Measurements from ENCODE around the gene MAP3K4.
"Not testable (repeated sequence)": the region's sequence is repeated elsewhere in the genome, so short reads cannot be mapped to it uniquely, and the experiment has no call there.

Gene MAP3K4

DNA sequence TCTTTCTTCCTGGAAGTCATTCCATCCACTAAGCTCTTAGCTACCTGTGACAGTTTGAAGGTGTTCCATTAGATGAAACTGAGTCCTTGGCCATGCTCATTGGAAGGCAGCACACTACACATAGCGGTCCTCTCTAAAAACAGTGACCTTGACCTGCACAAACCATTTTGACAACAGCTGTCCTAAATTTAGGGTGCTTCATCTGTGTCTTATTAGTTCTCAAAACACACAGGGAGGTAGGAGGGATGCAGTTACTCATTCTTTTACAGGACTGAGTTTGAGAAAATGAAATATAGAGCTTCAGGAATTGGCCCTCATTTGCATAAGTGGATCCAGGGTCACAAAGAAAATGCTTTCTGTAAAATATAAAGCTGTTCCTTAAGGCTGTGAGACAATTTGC is 20.4 kb upstream of the MAP3K4 start:
- DNase-seq, result no peak

GRCh38 chr6:160972111-160972510 is 19.5 kb upstream of the MAP3K4 start:
- DNase-seq, result no peak

- not testable (repeated sequence) for DNase-seq
These were observed 19.0 kb upstream of the MAP3K4 start for GRCh38 chr6:160972594-160972993.

- DNase-seq, result peak; percentile 21
These were observed 18.0 kb upstream of the MAP3K4 start for GRCh38 chr6:160973311-160974250.

GRCh38 chr6:160974304-160974771 is 17.2 kb upstream of the MAP3K4 start:
- no peak for DNase-seq

GRCh38 chr6:160975162-160975561 is 16.4 kb upstream of the MAP3K4 start:
- no peak for DNase-seq

DNA sequence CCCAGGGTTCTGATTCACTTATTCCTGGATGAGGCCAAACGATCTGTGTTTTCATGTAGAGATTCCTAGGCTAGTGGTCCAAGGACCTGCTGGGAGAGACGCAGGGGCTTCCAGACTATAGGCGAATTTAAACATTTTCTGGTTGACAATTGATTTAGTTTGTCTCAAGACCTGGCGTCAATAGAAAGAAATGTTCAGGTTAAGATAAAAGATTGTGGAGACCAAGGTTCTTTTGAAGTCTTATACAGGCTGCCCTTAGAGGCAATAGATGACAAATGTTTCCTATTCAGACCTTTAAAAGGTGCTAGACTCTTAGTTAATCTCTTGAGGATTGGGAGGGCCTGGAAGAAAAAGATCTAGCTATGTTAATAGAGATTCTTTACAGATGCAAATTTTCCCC is 15.6 kb upstream of the MAP3K4 start:
- DNase-seq, result not testable (repeated sequence)

- no peak for DNase-seq
These were observed 13.2 kb upstream of the MAP3K4 start for GRCh38 chr6:160978141-160978901.

GRCh38 chr6:160979061-160979708 is 12.4 kb upstream of the MAP3K4 start:
- no peak for DNase-seq

DNA sequence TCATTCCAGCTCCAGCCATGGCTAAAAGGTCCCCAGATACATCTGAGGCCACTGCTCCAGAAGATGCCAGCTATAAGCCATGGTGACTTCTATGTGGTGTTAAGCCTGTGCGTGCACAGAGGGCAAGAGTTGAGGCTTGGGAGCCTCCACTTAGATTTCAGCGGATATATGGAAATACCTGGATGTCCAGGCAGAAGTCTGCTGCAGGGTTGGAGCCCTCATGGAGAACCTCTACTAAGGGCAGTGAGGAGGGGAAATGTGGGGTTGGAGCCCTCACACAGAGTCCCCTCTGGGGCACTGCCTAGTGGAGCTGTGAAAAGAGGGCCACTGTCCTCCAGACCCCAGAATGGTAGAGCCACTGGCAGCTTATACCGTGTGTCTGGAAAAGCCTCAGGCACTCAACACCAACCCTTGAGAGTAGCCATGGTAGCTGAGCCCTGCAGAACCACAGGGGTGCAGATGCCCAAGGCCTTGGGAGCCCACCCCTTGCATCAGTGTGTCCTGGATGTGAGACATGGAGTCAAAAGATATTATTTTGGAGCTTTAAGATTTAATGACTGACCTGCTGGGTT is 8.1 kb upstream of the MAP3K4 start:
- DNase-seq, result not testable (repeated sequence)

DNA sequence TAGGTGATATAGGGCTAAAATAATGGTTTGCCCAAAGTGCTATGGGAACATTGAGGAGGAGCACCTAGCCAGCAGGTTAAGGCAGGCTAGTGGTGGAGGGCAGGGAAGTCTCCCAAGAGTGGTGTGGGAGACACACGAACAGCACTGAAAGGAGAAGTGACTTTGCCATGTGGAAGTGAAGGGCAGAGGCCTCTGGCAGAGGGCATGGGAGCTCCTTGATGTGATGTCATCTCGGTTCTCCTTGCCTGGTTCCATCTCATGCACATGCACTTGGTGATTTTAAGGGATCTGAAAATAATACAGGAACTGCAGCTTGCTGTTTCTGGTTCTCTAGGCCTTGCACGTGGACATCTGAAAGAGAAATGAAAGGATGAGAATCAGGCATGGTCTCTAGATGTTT is 4.7 kb upstream of the MAP3K4 start:
- no peak for DNase-seq

GRCh38 chr6:160987265-160987664 is 4.3 kb upstream of the MAP3K4 start:
- DNase-seq, result no peak

DNA sequence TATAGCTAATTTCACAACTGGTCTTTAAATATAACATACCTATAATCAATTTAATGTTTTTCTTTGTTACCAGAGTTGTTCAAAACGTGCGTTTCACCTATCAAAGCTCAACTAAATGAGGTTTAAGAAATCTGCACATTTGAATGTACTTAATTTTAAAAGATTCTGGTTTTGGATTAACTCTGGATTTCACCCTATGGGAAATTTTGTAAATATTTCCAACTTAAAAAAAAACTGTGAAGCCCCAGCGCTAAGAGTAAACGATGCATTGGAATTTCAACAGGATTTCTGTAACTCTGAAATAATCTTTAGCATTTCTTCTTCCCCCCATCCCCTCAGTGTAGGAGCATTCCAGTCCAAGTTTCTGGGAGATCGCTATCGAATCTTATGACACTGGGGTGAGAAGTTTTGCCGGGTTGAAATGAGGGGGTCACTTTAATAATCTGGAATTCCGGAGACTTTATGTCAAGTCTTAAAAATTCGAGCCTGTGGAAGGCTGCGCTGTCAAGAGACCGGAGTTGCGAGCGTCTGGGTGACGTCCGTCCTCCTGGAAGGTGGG is 643 bp upstream of the MAP3K4 start:
- DNase-seq, result no peak

DNA sequence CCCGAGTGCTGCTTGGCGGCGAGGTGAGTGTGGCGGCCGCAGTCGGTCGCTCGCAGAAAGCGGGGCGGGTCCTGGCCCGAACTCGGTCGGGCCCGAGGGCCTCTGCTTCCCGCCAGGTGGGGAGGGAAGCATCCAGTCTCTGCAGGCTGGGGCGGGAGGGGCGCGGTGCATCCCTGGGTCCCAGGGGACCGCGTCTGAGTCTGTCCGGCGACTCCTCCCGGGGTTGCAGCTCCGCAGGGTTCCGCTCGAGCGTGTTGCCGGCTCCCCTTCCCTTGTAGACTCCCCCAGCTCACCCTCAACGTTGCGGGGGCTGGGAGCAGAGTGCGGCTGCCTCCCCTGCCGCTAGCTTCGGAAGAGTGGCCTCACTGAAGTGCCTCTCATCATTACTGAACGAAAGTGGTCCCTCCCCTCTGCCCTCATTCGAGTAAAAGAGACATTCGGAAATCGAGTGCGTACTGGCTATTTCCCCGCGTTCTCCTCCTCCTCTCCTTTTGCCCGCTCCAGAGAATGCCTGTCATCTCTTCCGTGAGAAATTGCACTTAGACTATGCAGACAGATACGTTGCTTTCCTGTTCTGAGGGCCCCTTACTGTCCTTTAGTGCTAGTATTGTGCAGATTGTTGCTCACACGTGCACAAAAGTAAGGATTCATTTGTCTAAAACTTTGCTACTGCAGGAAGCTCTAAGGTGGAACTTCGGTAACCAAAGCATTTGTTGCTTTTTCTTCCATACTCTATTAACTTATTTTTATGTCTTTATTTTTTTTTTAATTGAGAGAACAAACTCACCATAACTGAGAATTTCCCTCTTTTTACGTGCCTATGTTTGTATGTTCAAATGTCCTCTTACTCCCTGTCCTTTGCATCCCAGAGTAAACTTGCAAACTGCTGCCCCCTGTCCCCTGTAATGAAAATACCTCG is 751 bp downstream of the MAP3K4 start:
- DNase-seq, result peak; percentile 89

DNA sequence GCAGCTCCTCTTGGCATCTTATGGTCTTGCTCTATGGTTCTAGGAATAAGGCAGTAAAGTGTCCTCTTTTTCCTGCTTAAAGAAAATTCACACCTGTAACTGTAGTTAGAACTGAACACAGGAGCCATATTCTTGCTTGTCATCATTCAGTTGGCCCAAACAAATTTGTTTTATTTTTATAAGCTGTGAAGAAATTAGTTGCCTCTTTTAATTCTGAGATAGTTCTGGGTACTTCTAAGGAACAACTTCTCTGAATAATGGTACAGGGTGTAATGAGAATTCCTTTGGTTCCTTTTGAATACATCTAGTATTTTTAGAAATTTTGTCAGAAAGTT is 1.4 kb downstream of the MAP3K4 start:
- no peak for DNase-seq

GRCh38 chr6:160995271-160995670 is 3.7 kb downstream of the MAP3K4 start:
- DNase-seq, result no peak

DNA sequence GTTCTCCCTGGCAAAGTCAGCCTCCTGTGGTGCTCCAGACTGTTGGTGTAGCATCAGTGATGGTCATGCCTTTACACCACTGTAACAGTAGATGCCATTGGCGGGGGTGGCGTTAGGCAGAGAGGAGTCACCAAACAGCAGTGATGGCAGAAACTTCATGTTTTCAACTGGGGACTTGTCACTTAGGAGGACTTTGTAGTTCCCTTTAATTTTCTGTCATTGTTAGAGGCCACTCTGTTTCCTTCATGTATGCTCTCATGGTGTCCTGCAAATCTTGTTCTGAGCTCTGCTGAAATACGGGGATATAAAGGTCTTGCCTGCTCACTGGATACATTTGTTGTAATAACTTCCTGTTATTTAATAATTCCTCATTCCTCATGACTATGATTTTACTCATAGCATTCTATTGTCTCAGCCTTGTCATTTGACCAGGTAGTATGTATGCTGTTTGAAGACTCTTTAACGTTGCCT is 4.6 kb downstream of the MAP3K4 start:
- DNase-seq, result no peak

DNA sequence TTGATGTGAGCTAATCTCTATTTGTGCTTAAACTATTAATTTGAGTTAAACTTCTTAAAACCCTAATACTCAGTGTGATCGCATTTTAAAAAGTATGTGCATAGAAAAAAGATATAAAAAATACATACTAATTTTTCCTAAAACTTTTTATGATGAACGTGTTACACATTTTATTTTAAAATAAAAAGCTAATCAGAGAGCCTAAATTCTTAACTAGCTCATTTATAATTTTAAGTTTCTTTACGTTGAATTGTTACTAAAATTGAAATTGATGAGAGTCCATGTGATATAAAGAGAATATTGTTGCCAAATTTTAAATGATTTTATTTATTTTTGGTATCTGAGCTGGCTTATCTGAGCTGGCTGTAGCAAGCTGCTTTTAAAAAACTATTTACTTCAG is 6.6 kb downstream of the MAP3K4 start:
- no peak for DNase-seq

GRCh38 chr6:160998766-160999165 is 7.2 kb downstream of the MAP3K4 start:
- no peak for DNase-seq

GRCh38 chr6:160999516-160999915 is 7.9 kb downstream of the MAP3K4 start:
- no peak for DNase-seq

- no peak for DNase-seq
These were observed 9.1 kb downstream of the MAP3K4 start for GRCh38 chr6:161000632-161001031.

GRCh38 chr6:161001421-161001820 is 9.9 kb downstream of the MAP3K4 start:
- DNase-seq, result no peak
